IMR-90 (cell line): ENCODE measurements around the gene CCSER2.

Experiments
- CEBPB ChIP-seq: IDR thresholded peaks from 2 replicates; pipeline ENCODE4 v1.6.1; 2012; ENCODE audit warnings: low read depth, low read length, improper control_type of control experiment
- FOS ChIP-seq: fragments of 150-350 bp; IDR thresholded peaks from 2 replicates; pipeline ENCODE4 v1.6.1; 2016; ENCODE audit warnings: low read depth, low read length
- POLR2A ChIP-seq: IDR thresholded peaks from 2 replicates; pipeline ENCODE4 v1.6.1; 2012; ENCODE audit warnings: mild to moderate bottlenecking, low read depth, low read length
- RAD21 ChIP-seq: IDR thresholded peaks from 2 replicates; pipeline ENCODE4 v1.6.1; 2012; ENCODE audit warnings: low read length, improper control_type of control experiment
- TF ChIP-seq, protein P1 (sequence below): conservative IDR thresholded peaks from 2 replicates; pipeline ENCODE4 v1.5.1; 2012; ENCODE audit warnings: mild to moderate bottlenecking, low read depth, low read length, improper control_type of control experiment

DNA sequence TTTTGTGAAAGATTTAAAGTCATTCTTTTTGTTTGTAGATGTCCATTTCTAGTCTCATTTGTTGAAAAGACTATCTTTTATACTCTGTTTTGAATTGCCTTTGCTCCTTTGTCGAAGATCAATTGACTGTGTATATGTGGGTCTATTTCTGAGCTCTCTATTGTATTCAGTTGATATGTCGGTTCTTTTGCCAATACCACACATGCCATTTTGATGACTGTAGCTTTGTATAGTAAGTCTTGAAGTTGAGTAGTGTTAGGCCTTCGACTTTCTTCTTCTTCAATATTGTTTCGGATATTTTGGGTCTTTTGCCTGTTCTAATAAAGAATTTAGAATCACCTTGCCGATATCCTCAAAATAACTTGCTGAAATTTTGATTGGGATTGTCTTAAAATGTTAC lies 104.5 kb downstream of the CCSER2 start:
- no peak for TF ChIP-seq CEBPB
- TF ChIP-seq, protein P1, sequence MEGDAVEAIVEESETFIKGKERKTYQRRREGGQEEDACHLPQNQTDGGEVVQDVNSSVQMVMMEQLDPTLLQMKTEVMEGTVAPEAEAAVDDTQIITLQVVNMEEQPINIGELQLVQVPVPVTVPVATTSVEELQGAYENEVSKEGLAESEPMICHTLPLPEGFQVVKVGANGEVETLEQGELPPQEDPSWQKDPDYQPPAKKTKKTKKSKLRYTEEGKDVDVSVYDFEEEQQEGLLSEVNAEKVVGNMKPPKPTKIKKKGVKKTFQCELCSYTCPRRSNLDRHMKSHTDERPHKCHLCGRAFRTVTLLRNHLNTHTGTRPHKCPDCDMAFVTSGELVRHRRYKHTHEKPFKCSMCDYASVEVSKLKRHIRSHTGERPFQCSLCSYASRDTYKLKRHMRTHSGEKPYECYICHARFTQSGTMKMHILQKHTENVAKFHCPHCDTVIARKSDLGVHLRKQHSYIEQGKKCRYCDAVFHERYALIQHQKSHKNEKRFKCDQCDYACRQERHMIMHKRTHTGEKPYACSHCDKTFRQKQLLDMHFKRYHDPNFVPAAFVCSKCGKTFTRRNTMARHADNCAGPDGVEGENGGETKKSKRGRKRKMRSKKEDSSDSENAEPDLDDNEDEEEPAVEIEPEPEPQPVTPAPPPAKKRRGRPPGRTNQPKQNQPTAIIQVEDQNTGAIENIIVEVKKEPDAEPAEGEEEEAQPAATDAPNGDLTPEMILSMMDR = no peak
- no peak for TF ChIP-seq FOS
- TF ChIP-seq RAD21 = no peak
- no peak for TF ChIP-seq POLR2A
